Mesodermal cell (in vitro differentiated cells): ENCODE measurements around the gene VPS37B. TPM values are rescaled to one million over a fixed set of nuclear protein-coding genes. Genes with fewer than 3 reads are reported as not detected.
"Not testable (repeated sequence)": the region's sequence is repeated elsewhere in the genome, so short reads cannot be mapped to it uniquely, and the experiment has no call there.

Experiments used
- H3K27ac ChIP-seq: 2 replicates; pipeline ENCODE4 v1.7.0; 2013; ENCODE audit warnings: mild to moderate bottlenecking, low read depth, low read length, moderate library complexity; ENCODE audit not compliant: severe bottlenecking
- H3K36me3 ChIP-seq: 2 replicates; pipeline ENCODE4 v1.7.1; 2013; ENCODE audit warnings: mild to moderate bottlenecking, low read length, moderate library complexity; ENCODE audit not compliant: control insufficient read depth, insufficient read depth
- H3K4me1 ChIP-seq: one replicate; pipeline ENCODE4 v1.7.1; 2013; ENCODE audit warnings: mild to moderate bottlenecking, low read length; ENCODE audit not compliant: insufficient read depth, control insufficient read depth, poor library complexity, severe bottlenecking
- H3K4me3 ChIP-seq: 2 replicates; pipeline ENCODE4 v1.7.0; 2013; ENCODE audit warnings: low read length, control low read depth, mild to moderate bottlenecking; ENCODE audit not compliant: insufficient read depth, poor library complexity, severe bottlenecking; ENCODE audit errors: extremely low read depth
- H3K9me3 ChIP-seq: 2 replicates; pipeline ENCODE4 v1.7.1; 2013; ENCODE audit warnings: mild to moderate bottlenecking, low read length, moderate library complexity; ENCODE audit not compliant: control insufficient read depth
- WGBS, 2 experiments: methylation state at CpG; one replicate each; pipeline ENCODE4 v1.1.5; 2013; ENCODE audit warnings: missing lambda C conversion rate in 2 of 2; ENCODE audit not compliant: insufficient coverage in 2 of 2; 5-methylcytosine and 5-hydroxymethylcytosine counted together
- polyA plus RNA-seq, 2 experiments: library from polyadenylated mRNA; stranded (reverse); fragments of 50-300 nt; gene quantifications; one replicate each; pipeline ENCODE4 v1.2.3, GENCODE V29; 2013

Gene VPS37B
- 24.2 TPM for polyA plus RNA-seq (2013, experiment 1 of 2)
- 18.4 TPM for polyA plus RNA-seq (2013, experiment 2 of 2)

- no peaks in the 10 kb centered on the region for H3K9me3 ChIP-seq
- H3K4me1 ChIP-seq = peaks cover 30% of the 10 kb centered on the region
- peak within 1 kb of the TSS; percentile 47 for H3K27ac ChIP-seq
- H3K36me3 ChIP-seq = peaks cover 5% of the 10 kb centered on the region
- 18 to 23% methylated on average over 59 to 74 of the region's 81 CpGs for WGBS, 2 experiments
- H3K4me3 ChIP-seq = peak within 1 kb of the TSS; percentile 88
Observed at GRCh38 chr12:122895704-122896636, at the start of gene VPS37B. Gene VPS37B, minus strand, starts transcription at chr12:122896124. Its CDS starts 62 bp downstream, at chr12:122896062.

- Histone ChIP-seq H3K4me1 (peaks cover 30% of the 10 kb centered on the region), H3K27ac (peak overlapping the region; percentile 2), H3K9me3 (no peaks in the 10 kb centered on the region), H3K4me3 (no peak overlapping the region), H3K36me3 (peaks cover 2% of the 10 kb centered on the region)
- 59 to 78% methylated on average over 5 to 12 of the region's 14 CpGs for WGBS, 2 experiments
Observed at GRCh38 chr12:122944605-122945592, 49.0 kb upstream of the VPS37B start.

GRCh38 chr12:122943196-122943595, 47.3 kb upstream of the VPS37B start:
- Histone ChIP-seq H3K9me3 (no peaks in the 10 kb centered on the region), H3K4me3 (no peak overlapping the region), H3K36me3 (no peaks in the 10 kb centered on the region), H3K27ac (peak overlapping the region; percentile 23), H3K4me1 (peaks cover 30% of the 10 kb centered on the region)
- 89 to 91% methylated on average over 9 to 11 of the region's 13 CpGs for WGBS, 2 experiments

GRCh38 chr12:122942637-122943036, 46.7 kb upstream of the VPS37B start:
- Histone ChIP-seq H3K9me3 (no peaks in the 10 kb centered on the region), H3K4me3 (no peak overlapping the region), H3K36me3 (no peaks in the 10 kb centered on the region), H3K4me1 (peaks cover 30% of the 10 kb centered on the region), H3K27ac (no peak overlapping the region)
- WGBS, 2 experiments = 100% methylated on average over 1 of the region's 2 CpGs

GRCh38 chr12:122941351-122941750, 45.4 kb upstream of the VPS37B start:
- H3K27ac ChIP-seq, H3K36me3 ChIP-seq, H3K4me3 ChIP-seq, H3K9me3 ChIP-seq: not testable (repeated sequence)
- WGBS, 2 experiments = 100% methylated on average over 1 of the region's 5 CpGs
- peaks cover 17% of the 10 kb centered on the region for H3K4me1 ChIP-seq

GRCh38 chr12:122939125-122939524, 43.2 kb upstream of the VPS37B start:
- Histone ChIP-seq H3K27ac (no peak overlapping the region), H3K4me1 (peaks cover 5% of the 10 kb centered on the region), H3K9me3 (no peaks in the 10 kb centered on the region), H3K4me3 (no peak overlapping the region), H3K36me3 (no peaks in the 10 kb centered on the region)
- 92 to 100% methylated on average over 1 to 2 of the region's 4 CpGs for WGBS, 2 experiments

GRCh38 chr12:122937622-122938091, 41.7 kb upstream of the VPS37B start:
- Histone ChIP-seq H3K9me3 (no peaks in the 10 kb centered on the region), H3K4me3 (no peak overlapping the region), H3K36me3 (no peaks in the 10 kb centered on the region), H3K27ac (no peak overlapping the region), H3K4me1 (peaks cover under 1% of the 10 kb centered on the region)
- 100% methylated on average over 1 to 2 of the region's 3 CpGs for WGBS, 2 experiments

- Histone ChIP-seq H3K27ac (peak overlapping the region; percentile 41), H3K4me1 (no peaks in the 10 kb centered on the region), H3K9me3 (no peaks in the 10 kb centered on the region), H3K4me3 (no peak overlapping the region), H3K36me3 (no peaks in the 10 kb centered on the region)
- WGBS, 2 experiments = 96 to 97% methylated on average over 4 to 5 of the region's 8 CpGs
Observed at GRCh38 chr12:122935318-122935717, 39.4 kb upstream of the VPS37B start.

GRCh38 chr12:122934722-122935121, 38.8 kb upstream of the VPS37B start:
- Histone ChIP-seq H3K27ac (no peak overlapping the region), H3K4me3 (no peak overlapping the region), H3K4me1 (no peaks in the 10 kb centered on the region), H3K9me3 (no peaks in the 10 kb centered on the region), H3K36me3 (no peaks in the 10 kb centered on the region)
- WGBS, 2 experiments = 91 to 100% methylated on average over 1 of the region's 3 CpGs

GRCh38 chr12:122932207-122932606, 36.3 kb upstream of the VPS37B start:
- WGBS, 2 experiments = 90 to 97% methylated on average over 5 to 8 of the region's 8 CpGs
- H3K36me3 ChIP-seq = no peaks in the 10 kb centered on the region
- H3K4me3 ChIP-seq = no peak overlapping the region
- H3K4me1 ChIP-seq = no peaks in the 10 kb centered on the region
- H3K9me3 ChIP-seq = no peaks in the 10 kb centered on the region
- no peak overlapping the region for H3K27ac ChIP-seq
